Measurements from ENCODE around the gene MED29.
A peak's percentile ranks its signal among the peaks of the same experiment; 100 is the strongest.

MED29 gene

GRCh38 chr19:39401070-39401548 is 9.9 kb downstream of the MED29 start:
- Histone ChIP-seq H2AFZ (peak overlapping the region; percentile 43), H3K9me3 (ENCODE audit: control insufficient read depth, low read length) (no peaks in the 10 kb centered on the region), H3K36me3 (ENCODE audit: control insufficient read depth, insufficient read depth, low read length) (no peaks in the 10 kb centered on the region), H3K27me3 (ENCODE audit: control insufficient read depth, insufficient read depth, low read length) (no peaks in the 10 kb centered on the region), H3K79me2 (peaks cover 4% of the 10 kb centered on the region), H3K27ac (peak overlapping the region; percentile 100), H3K4me2 (ENCODE audit: low read length) (peak overlapping the region; percentile 10), H3K9ac (no peak overlapping the region), H3K4me3 (ENCODE audit: low read depth, low read length) (no peak overlapping the region), H3K4me1 (peaks cover 43% of the 10 kb centered on the region)
- no peak for TF ChIP-seq CTCF (IDR thresholded peaks at IDR 0.05)

- H3K4me1 ChIP-seq, result peaks cover 43% of the 10 kb centered on the region
- TF ChIP-seq CTCF (IDR thresholded peaks at IDR 0.05), result no peak
These were observed 10.6 kb downstream of the MED29 start for GRCh38 chr19:39401549-39402345.

GRCh38 chr19:39402346-39403300 is 11.4 kb downstream of the MED29 start:
- TF ChIP-seq CTCF (IDR thresholded peaks at IDR 0.05), result no peak
- Histone ChIP-seq H3K9ac (peak overlapping the region; percentile 95), H3K36me3 (ENCODE audit: control insufficient read depth, insufficient read depth, low read length) (no peaks in the 10 kb centered on the region), H2AFZ (peak overlapping the region; percentile 84), H3K27me3 (ENCODE audit: control insufficient read depth, insufficient read depth, low read length) (no peaks in the 10 kb centered on the region), H3K79me2 (peaks cover 6% of the 10 kb centered on the region), H3K4me2 (ENCODE audit: low read length) (peak overlapping the region; percentile 97), H3K4me3 (ENCODE audit: low read depth, low read length) (peak overlapping the region; percentile 76), H3K9me3 (ENCODE audit: control insufficient read depth, low read length) (no peaks in the 10 kb centered on the region), H3K4me1 (peaks cover 43% of the 10 kb centered on the region), H3K27ac (peak overlapping the region; percentile 100)

More at GRCh38 chr19:39401549-39402345, 10.6 kb downstream of the MED29 start:
- Histone ChIP-seq H3K79me2 (peaks cover 4% of the 10 kb centered on the region), H3K27ac (peak overlapping the region; percentile 100), H3K9me3 (ENCODE audit: control insufficient read depth, low read length) (no peaks in the 10 kb centered on the region), H3K27me3 (ENCODE audit: control insufficient read depth, insufficient read depth, low read length) (no peaks in the 10 kb centered on the region), H3K9ac (no peak overlapping the region), H3K36me3 (ENCODE audit: control insufficient read depth, insufficient read depth, low read length) (no peaks in the 10 kb centered on the region), H3K4me3 (ENCODE audit: low read depth, low read length) (peak overlapping the region; percentile 20), H2AFZ (peak overlapping the region; percentile 84), H3K4me2 (ENCODE audit: low read length) (peak overlapping the region; percentile 97)

- H3K4me2 ChIP-seq (ENCODE audit: low read length), result peak overlapping the region; percentile 97
- peak overlapping the region; percentile 100 for H3K27ac ChIP-seq
- peak; percentile 14 for TF ChIP-seq CTCF (IDR thresholded peaks at IDR 0.05)
- H3K9ac ChIP-seq, result peak overlapping the region; percentile 95
- no peaks in the 10 kb centered on the region for H3K27me3 ChIP-seq (ENCODE audit: control insufficient read depth, insufficient read depth, low read length)
- H3K4me1 ChIP-seq, result peaks cover 39% of the 10 kb centered on the region
- H3K79me2 ChIP-seq, result peaks cover 11% of the 10 kb centered on the region
- peak overlapping the region; percentile 61 for H2AFZ ChIP-seq
- no peaks in the 10 kb centered on the region for H3K9me3 ChIP-seq (ENCODE audit: control insufficient read depth, low read length)
- peak overlapping the region; percentile 76 for H3K4me3 ChIP-seq (ENCODE audit: low read depth, low read length)
- no peaks in the 10 kb centered on the region for H3K36me3 ChIP-seq (ENCODE audit: control insufficient read depth, insufficient read depth, low read length)
These were observed 12.4 kb downstream of the MED29 start for GRCh38 chr19:39403331-39404312.
